K562 (cell line): Measurements from ENCODE around the gene DGCR8. TPM values are rescaled to one million over a fixed set of nuclear protein-coding genes. Genes with fewer than 3 reads are reported as not detected.

Experiments
- BDP1 ChIP-seq: IDR thresholded peaks from 3 replicates; pipeline ENCODE4 v1.6.1; 2011; ENCODE audit not compliant: insufficient read length, insufficient read depth
- DIDO1 ChIP-seq: fragments of 450-650 bp; IDR thresholded peaks from 2 replicates; pipeline ENCODE4 v1.6.1; 2016; ENCODE audit warnings: low read depth, missing biosample characterization, missing genetic modification characterization
- EGR1 ChIP-seq: fragments of 450-650 bp; conservative IDR thresholded peaks from 2 replicates; pipeline ENCODE4 v1.6.1; 2017; ENCODE audit warnings: mild to moderate bottlenecking
- ETV1 ChIP-seq: fragments of 450-650 bp; conservative IDR thresholded peaks from 2 replicates; pipeline ENCODE4 v1.6.1; 2016; ENCODE audit warnings: missing genetic modification characterization, control low read depth, low read depth, missing compliant biosample characterization
- GABPB2 ChIP-seq: fragments of 250-450 bp; sonication (Bioruptor Pico); conservative IDR thresholded peaks from 2 replicates; pipeline ENCODE4 v1.5.1; 2021; ENCODE audit warnings: mild to moderate bottlenecking
- HDAC1 ChIP-seq, 2 experiments: fragments of 450-650 bp; IDR thresholded peaks; 2 replicates each; pipeline ENCODE4 v1.6.1; 2016 to 2017; ENCODE audit warnings: inconsistent platforms in 1 of 2, mild to moderate bottlenecking in 1 of 2, moderate library complexity in 1 of 2
- KLF10 ChIP-seq: fragments of 250-450 bp; sonication (Bioruptor Pico); IDR thresholded peaks from 2 replicates; pipeline ENCODE4 v1.6.1; 2021; ENCODE audit warnings: matching md5 sums
- ZBTB8A ChIP-seq: fragments of 450-650 bp; IDR thresholded peaks from 2 replicates; pipeline ENCODE4 v1.6.1; 2018; ENCODE audit warnings: mild to moderate bottlenecking, moderate library complexity; ENCODE audit not compliant: partially characterized antibody
- ZFP1 ChIP-seq: fragments of 450-650 bp; formaldehyde crosslinking; IDR thresholded peaks from 2 replicates; pipeline ENCODE4 v1.4.0; 2020; ENCODE audit warnings: mild to moderate bottlenecking, mixed read lengths
- ZKSCAN8 ChIP-seq: fragments of 200-800 bp; sonication (Bioruptor generic); IDR thresholded peaks from 2 replicates; pipeline ENCODE4 v1.6.1; 2016; ENCODE audit warnings: missing genetic modification characterization, missing compliant biosample characterization
- ZNF224 ChIP-seq: sonication (generic); formaldehyde crosslinking; IDR thresholded peaks from 2 replicates; pipeline ENCODE4 v1.8.0; 2022; ENCODE audit warnings: mild to moderate bottlenecking, missing genetic modification reagents
- ZNF695 ChIP-seq: fragments of 450-650 bp; formaldehyde crosslinking; IDR thresholded peaks from 2 replicates; pipeline ENCODE4 v1.4.0; 2020; ENCODE audit warnings: mild to moderate bottlenecking, moderate library complexity
- ZNF699 ChIP-seq: fragments of 250-450 bp; sonication (Bioruptor Pico); IDR thresholded peaks from 2 replicates; pipeline ENCODE4 v1.8.0; 2021; ENCODE audit warnings: mild to moderate bottlenecking, moderate library complexity; ENCODE audit not compliant: insufficient replicate concordance
- ZNF76 ChIP-seq: fragments of 250-450 bp; sonication (Bioruptor Pico); IDR thresholded peaks from 2 replicates; pipeline ENCODE4 v1.4.0; 2020; ENCODE audit warnings: mild to moderate bottlenecking, moderate library complexity, borderline replicate concordance
- polyA plus RNA-seq, 8 experiments: library from polyadenylated mRNA; depleted of rRNA in 4 of 8; stranded (reverse) in 5 of 8; unstranded in 3 of 8; fragments of >200 nt; fragmentation: Nextera tagmentation in 2 of 8; fragmentation: Illumina TruSeq in 1 of 8; extraction: Ambion mirVana in 2 of 8; extraction: Trizol in 1 of 8; gene quantifications; 2 replicates each; pipeline versions ENCODE4 v1.2.1 to v1.2.3, GENCODE V29; 2011 to 2014; ENCODE audit warnings: inconsistent platforms in 1 of 8, missing spikeins in 1 of 8
- total RNA-seq, 7 experiments: library from RNA; depleted of rRNA in 6 of 7; stranded (reverse); fragments of >200 nt in 6 of 7; fragmentation: Illumina TruSeq in 2 of 7; extraction: Trizol in 2 of 7; gene quantifications; 2 replicates each; pipeline versions ENCODE4 v1.2.1 to v1.2.3, GENCODE V29; 2011 to 2021; ENCODE audit warnings: low replicate concordance in 1 of 7
- TF ChIP-seq, protein P1 (sequence below): sonication (generic); formaldehyde crosslinking; IDR thresholded peaks from 2 replicates; pipeline ENCODE4 v1.8.0; 2022; ENCODE audit warnings: missing genetic modification reagents, mild to moderate bottlenecking, moderate library complexity, borderline replicate concordance
- TF ChIP-seq, protein P2 (sequence below): fragments of 450-650 bp; IDR thresholded peaks from 2 replicates; pipeline ENCODE4 v1.6.1; 2017; ENCODE audit warnings: antibody characterized with exemption
- TF ChIP-seq, protein P3 (sequence below): sonication (generic); formaldehyde crosslinking; IDR thresholded peaks from 2 replicates; pipeline ENCODE4 v1.4.0; 2020; ENCODE audit warnings: mild to moderate bottlenecking, missing genetic modification reagents
- TF ChIP-seq, protein P4 (sequence below): sonication (generic); formaldehyde crosslinking; IDR thresholded peaks from 2 replicates; pipeline ENCODE4 v1.8.0; 2022; ENCODE audit warnings: mild to moderate bottlenecking, missing genetic modification reagents
- TF ChIP-seq, protein P5 (sequence below), 2 experiments: fragments of 450-650 bp in 1 of 2; sonication (generic) in 1 of 2; formaldehyde crosslinking in 1 of 2; IDR thresholded peaks in 1 of 2; conservative IDR thresholded peaks in 1 of 2; 2 replicates each; pipeline versions ENCODE4 v1.6.1 to v1.8.1; 2016 to 2023; ENCODE audit warnings: mild to moderate bottlenecking in 2 of 2, moderate library complexity in 2 of 2, inconsistent platforms in 1 of 2, missing genetic modification reagents in 1 of 2
- TF ChIP-seq, protein P6 (sequence below): fragments of 250-450 bp; sonication (Bioruptor Pico); IDR thresholded peaks from 2 replicates; pipeline ENCODE4 v1.5.1; 2021; ENCODE audit warnings: mild to moderate bottlenecking

DGCR8 gene
- total and polyA plus RNA-seq, 9 of the 15 experiments (the other 6 are each of a cell fraction or from before 2014, with no cell fraction given), result 5.9 to 144 (median 80.1) TPM

DNA sequence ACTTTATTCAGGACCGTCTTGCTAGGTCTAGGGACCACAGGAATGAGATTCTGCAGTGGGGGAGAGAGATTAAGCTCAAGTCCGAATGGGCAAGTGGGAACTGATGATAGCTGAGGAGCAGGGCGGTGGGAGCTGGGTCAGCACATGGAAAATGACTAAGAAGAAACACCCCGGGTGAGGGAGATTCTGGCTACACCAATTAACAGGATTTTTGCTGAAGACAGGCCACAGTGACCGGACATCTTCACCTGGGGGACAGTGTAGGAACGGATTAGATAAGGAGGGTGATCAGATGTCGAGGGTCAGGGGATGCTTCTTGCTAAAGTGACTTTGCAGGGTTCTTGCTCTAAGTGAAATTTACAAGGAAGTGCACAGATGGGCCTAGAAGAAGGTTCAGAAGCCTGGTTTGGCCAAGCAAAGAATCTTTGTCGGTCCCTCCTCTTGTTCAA lies 8.5 kb upstream of the DGCR8 start (continued):
- TF ChIP-seq ZBTB8A (no peak), ETV1 (tag) (no peak), KLF10 (CRISPR knock-in tag) (no peak), HDAC1 (IDR thresholded peaks at IDR 0.05) (no peak), ZNF224 (CRISPR knock-in tag) (no peak), ZNF76 (CRISPR knock-in tag) (no peak), ZNF699 (CRISPR knock-in tag) (no peak), BDP1 (no peak), ZKSCAN8 (CRISPR knock-in tag) (no peak), ZFP1 (CRISPR knock-in tag) (no peak), DIDO1 (tag) (no peak), ZNF695 (CRISPR knock-in tag) (no peak), EGR1 (no peak), GABPB2 (CRISPR knock-in tag) (peak; percentile 72; the same call in 1 of the 2 replicates)
- TF ChIP-seq, protein P1, sequence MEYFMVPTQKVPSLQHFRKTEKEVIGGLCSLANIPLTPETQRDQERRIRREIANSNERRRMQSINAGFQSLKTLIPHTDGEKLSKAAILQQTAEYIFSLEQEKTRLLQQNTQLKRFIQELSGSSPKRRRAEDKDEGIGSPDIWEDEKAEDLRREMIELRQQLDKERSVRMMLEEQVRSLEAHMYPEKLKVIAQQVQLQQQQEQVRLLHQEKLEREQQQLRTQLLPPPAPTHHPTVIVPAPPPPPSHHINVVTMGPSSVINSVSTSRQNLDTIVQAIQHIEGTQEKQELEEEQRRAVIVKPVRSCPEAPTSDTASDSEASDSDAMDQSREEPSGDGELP (CRISPR knock-in tag), result no peak
- TF ChIP-seq, protein P2, sequence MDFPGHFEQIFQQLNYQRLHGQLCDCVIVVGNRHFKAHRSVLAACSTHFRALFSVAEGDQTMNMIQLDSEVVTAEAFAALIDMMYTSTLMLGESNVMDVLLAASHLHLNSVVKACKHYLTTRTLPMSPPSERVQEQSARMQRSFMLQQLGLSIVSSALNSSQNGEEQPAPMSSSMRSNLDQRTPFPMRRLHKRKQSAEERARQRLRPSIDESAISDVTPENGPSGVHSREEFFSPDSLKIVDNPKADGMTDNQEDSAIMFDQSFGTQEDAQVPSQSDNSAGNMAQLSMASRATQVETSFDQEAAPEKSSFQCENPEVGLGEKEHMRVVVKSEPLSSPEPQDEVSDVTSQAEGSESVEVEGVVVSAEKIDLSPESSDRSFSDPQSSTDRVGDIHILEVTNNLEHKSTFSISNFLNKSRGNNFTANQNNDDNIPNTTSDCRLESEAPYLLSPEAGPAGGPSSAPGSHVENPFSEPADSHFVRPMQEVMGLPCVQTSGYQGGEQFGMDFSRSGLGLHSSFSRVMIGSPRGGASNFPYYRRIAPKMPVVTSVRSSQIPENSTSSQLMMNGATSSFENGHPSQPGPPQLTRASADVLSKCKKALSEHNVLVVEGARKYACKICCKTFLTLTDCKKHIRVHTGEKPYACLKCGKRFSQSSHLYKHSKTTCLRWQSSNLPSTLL, result no peak
- TF ChIP-seq, protein P3, sequence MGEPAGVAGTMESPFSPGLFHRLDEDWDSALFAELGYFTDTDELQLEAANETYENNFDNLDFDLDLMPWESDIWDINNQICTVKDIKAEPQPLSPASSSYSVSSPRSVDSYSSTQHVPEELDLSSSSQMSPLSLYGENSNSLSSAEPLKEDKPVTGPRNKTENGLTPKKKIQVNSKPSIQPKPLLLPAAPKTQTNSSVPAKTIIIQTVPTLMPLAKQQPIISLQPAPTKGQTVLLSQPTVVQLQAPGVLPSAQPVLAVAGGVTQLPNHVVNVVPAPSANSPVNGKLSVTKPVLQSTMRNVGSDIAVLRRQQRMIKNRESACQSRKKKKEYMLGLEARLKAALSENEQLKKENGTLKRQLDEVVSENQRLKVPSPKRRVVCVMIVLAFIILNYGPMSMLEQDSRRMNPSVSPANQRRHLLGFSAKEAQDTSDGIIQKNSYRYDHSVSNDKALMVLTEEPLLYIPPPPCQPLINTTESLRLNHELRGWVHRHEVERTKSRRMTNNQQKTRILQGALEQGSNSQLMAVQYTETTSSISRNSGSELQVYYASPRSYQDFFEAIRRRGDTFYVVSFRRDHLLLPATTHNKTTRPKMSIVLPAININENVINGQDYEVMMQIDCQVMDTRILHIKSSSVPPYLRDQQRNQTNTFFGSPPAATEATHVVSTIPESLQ (CRISPR knock-in tag), result no peak
- TF ChIP-seq, protein P4, sequence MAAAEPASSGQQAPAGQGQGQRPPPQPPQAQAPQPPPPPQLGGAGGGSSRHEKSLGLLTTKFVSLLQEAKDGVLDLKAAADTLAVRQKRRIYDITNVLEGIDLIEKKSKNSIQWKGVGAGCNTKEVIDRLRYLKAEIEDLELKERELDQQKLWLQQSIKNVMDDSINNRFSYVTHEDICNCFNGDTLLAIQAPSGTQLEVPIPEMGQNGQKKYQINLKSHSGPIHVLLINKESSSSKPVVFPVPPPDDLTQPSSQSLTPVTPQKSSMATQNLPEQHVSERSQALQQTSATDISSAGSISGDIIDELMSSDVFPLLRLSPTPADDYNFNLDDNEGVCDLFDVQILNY, result no peak
- TF ChIP-seq, protein P5, sequence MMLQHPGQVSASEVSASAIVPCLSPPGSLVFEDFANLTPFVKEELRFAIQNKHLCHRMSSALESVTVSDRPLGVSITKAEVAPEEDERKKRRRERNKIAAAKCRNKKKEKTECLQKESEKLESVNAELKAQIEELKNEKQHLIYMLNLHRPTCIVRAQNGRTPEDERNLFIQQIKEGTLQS (IDR thresholded peaks at IDR 0.05), result no peak
- TF ChIP-seq, protein P5 (CRISPR knock-in tag; conservative IDR thresholded peaks at IDR 0.05), result no peak
- TF ChIP-seq, protein P6, sequence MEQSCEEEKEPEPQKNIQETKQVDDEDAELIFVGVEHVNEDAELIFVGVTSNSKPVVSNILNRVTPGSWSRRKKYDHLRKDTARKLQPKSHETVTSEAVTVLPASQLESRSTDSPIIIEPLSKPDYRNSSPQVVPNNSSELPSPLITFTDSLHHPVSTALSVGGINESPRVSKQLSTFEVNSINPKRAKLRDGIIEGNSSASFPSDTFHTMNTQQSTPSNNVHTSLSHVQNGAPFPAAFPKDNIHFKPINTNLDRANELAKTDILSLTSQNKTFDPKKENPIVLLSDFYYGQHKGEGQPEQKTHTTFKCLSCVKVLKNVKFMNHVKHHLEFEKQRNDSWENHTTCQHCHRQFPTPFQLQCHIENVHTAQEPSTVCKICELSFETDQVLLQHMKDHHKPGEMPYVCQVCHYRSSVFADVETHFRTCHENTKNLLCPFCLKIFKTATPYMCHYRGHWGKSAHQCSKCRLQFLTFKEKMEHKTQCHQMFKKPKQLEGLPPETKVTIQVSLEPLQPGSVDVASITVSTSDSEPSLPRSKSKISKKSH, result no peak
